GM12801 (cell line): Measurements from ENCODE around the gene SLC35E2B.

Experiments used
- CTCF ChIP-seq: IDR thresholded peaks from one replicate; pipeline ENCODE4 v1.5.1; 2011; ENCODE audit warnings: control low read depth; ENCODE audit not compliant: insufficient read length; ENCODE audit errors: extremely low read depth

SLC35E2B gene

GRCh38 chr1:1621173-1622009, 71.2 kb downstream of the SLC35E2B start:
- TF ChIP-seq CTCF, result no peak

DNA sequence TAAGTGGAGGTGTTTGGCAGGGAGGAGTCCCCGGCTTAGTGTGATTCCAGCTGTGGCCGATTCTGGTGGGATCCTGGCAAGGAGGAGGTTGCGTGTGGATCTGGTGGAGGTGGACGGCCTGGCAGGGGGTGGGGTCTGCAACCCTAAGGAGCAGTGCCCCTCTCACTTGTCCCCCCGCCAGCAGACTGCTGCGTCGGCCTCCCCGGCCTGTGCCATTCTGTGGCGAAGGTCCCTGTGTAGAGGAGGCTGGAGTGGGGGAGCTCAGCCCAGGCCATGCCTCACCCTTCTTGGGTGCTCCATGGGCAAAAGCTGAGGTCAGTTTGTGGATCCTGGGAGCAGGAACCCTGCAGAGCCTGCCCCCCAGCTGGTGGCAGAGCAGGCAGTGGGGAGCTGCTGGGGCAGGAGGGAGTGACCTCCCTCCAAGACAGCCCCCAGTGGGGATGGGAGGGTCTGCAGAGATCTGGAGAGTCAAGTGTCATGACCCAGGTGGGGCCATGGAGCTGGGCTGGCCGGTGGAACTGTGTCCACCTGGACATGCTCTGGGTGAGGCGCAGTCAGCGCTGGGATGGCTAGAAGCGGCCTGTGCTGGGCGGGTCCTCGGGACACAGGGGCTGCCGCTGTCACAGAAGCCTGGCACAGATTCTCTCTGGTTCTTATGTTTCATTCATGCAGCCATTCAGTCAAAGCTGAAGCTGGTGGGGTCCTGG, 72.0 kb downstream of the SLC35E2B start:
- TF ChIP-seq CTCF, result no peak

DNA sequence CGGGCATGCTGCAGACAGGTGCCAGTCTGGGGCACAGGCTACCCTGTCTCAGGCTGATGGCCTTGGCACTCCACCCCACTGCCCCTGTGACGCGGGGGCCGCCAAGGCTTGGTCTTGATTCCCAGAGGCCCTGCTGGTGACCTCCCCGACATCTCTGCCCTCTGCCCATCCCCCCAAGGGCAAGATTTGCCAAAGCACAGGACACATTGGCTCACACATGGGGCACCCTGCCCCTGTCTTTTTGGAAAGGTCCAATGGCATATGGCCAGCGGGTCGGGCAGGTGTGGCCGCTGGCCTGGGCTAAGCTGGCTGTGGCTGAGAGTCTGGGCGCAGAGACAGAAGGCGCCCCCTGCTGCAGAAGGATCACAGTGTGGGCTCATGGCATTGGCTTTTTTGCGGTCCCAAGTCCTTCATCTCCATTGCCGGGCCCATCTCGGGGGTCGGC, 72.7 kb downstream of the SLC35E2B start:
- TF ChIP-seq CTCF, result no peak

DNA sequence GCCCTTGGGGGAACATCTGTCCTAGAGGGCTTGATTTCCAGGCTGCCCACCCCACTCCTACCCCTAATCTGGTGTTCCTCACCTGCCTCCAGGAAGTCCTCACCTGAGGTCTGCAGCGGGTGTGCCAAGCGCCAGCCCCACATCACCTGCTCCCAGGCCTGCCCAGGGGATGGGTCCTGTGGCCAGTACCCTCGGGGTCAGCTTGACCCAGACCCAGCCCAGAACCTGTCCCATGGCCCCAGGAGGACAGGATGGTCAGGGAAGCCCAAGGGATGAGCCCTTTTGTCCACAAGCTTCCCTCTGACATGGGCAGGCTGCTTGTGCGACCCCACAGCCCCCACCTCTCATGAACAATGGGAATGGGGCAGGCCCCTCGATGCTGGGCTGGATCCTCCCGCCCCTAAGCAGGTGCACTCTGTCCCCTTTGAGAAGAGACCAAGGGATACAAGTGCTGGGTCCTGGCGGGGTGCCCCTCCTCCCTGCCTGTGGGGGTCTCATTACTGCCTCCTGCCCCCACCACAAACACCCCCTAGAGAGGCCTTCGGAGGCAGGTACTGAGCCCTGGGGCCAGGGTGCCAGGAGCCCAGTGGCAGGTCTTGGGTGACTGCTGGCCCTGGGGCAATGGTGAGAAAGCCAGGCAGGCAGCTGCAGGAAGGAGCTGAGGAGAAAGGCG, 74.1 kb downstream of the SLC35E2B start:
- TF ChIP-seq CTCF, result no peak

- no peak for TF ChIP-seq CTCF
Observed at GRCh38 chr1:1617925-1618324, 74.7 kb downstream of the SLC35E2B start.

DNA sequence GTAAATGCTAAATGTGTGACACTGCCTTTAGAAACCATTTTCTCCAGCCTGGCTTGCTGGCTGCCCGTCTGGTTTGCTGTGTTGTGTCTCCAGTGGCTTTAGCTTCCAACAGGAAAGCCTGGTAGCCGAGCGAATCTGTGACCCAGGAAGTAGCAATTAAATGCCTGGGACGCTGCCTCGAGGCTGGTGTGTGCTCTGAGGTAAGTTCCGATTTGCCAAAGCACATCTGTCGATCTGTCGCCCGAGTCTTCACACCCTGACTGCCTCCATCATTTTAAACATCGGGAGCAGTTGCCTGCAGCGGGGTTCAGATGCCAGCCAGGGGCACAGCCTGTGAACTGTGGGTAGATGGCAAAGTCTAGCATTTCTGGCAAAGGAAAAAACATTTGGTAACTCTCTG, 75.1 kb downstream of the SLC35E2B start:
- TF ChIP-seq CTCF, result no peak

DNA sequence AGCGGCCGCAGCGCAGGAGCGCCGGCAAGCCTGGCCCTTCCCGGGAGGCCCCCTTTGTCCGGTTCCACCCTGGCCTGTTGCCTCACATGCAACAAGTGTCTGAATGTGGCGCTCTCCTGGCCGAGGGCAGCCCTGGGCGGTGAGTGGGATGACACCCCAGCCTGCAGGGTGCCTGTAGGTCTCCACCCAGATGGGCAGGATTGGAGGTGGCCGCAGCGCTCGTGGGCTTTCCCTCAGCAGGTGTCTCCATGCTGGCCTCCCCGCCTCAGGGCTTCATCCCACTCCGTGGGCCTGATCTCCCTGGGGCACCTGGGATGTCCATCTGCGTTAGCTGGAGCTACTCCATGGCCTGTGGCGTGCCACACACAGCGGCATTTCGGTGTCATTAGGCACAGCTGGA, 75.8 kb downstream of the SLC35E2B start:
- TF ChIP-seq CTCF, result no peak
